H1 (cell line): ENCODE measurements around the gene XIAP. TPM values are rescaled to one million over a fixed set of nuclear protein-coding genes. Genes with fewer than 3 reads are reported as not detected.

Experiments used
- CTCF ChIA-PET: fragments of 300-600 bp; sonication (Branson Sonifier 250); formaldehyde crosslinking; loops from one replicate; lab custom pipeline; 2021; ENCODE audit not compliant: partially characterized antibody; lab: Charles Lee
- POLR2A ChIA-PET: fragments of 300-600 bp; sonication (Branson Sonifier 250); formaldehyde crosslinking; loops from one replicate; lab custom pipeline; 2021; ENCODE audit warnings: inconsistent platforms; ENCODE audit not compliant: partially characterized antibody; lab: Charles Lee
- DNase-seq, 2 experiments: peaks; one replicate each; pipeline versions ENCODE4 v3.0.0 to v3.0.0-alpha.2; 2010 to 2022; ENCODE audit warnings: low spot score in 2 of 2, low read depth in 1 of 2, mixed read lengths in 1 of 2
- FAIRE-seq: peaks from 2 replicates; lab custom pipeline; 2011; peaks lifted over from hg19 to GRCh38; lab: Jason Lieb, UNC
- H2AFZ ChIP-seq: 2 replicates; pipeline ENCODE4 v1.8.1; 2012; ENCODE audit warnings: low read length, inconsistent platforms
- H2AK5ac ChIP-seq: 2 replicates; pipeline ENCODE4 v1.6.1; 2013; ENCODE audit warnings: low read depth, low read length
- H2BK120ac ChIP-seq: replicated peaks from 2 replicates; pipeline ENCODE3; 2013; ENCODE audit warnings: low read depth, low read length, inconsistent platforms
- H2BK12ac ChIP-seq: 2 replicates; pipeline ENCODE4 v1.6.1; 2013; ENCODE audit warnings: low read depth, low read length
- H2BK15ac ChIP-seq: 2 replicates; pipeline ENCODE4 v1.6.1; 2013; ENCODE audit warnings: low read length
- H2BK20ac ChIP-seq: 2 replicates; pipeline ENCODE4 v1.6.1; 2013; ENCODE audit warnings: low read length
- H2BK5ac ChIP-seq: 2 replicates; pipeline ENCODE4 v1.6.1; 2013; ENCODE audit warnings: low read depth, low read length
- H3K14ac ChIP-seq: 2 replicates; pipeline ENCODE4 v1.6.1; 2013; ENCODE audit warnings: inconsistent platforms; ENCODE audit not compliant: insufficient read length
- H3K18ac ChIP-seq: 2 replicates; pipeline ENCODE4 v1.6.1; 2013; ENCODE audit warnings: low read length; ENCODE audit errors: extremely low read depth
- H3K23ac ChIP-seq: 2 replicates; pipeline ENCODE4 v1.6.1; 2013; ENCODE audit warnings: inconsistent platforms; ENCODE audit not compliant: insufficient read length
- H3K23me2 ChIP-seq: 2 replicates; pipeline ENCODE4 v1.6.1; 2013; ENCODE audit warnings: low read depth, low read length
- H3K27ac ChIP-seq: 2 replicates; pipeline ENCODE4 v1.6.1; 2011; ENCODE audit warnings: low read depth, low read length, inconsistent platforms
- H3K27me3 ChIP-seq, 4 experiments: replicated peaks in 1 of 4; 1 replicate in 1 of 4; 2 replicates in 3 of 4; pipeline versions ENCODE4 v1.6.1 to v1.8.1; 2011 to 2013; ENCODE audit warnings: low read length in 3 of 4, mild to moderate bottlenecking in 3 of 4, inconsistent platforms in 2 of 4, mixed read lengths in 2 of 4, moderate library complexity in 1 of 4; ENCODE audit not compliant: control insufficient read depth in 3 of 4, insufficient read depth in 3 of 4; ENCODE audit errors: extremely low read depth in 1 of 4
- H3K36me3 ChIP-seq, 4 experiments: 2 replicates each; pipeline versions ENCODE4 v1.6.1 to v1.8.1; 2011 to 2013; ENCODE audit warnings: mild to moderate bottlenecking in 4 of 4, low read length in 3 of 4, moderate library complexity in 2 of 4, control low read depth in 1 of 4, inconsistent platforms in 1 of 4; ENCODE audit not compliant: insufficient read depth in 4 of 4, control insufficient read depth in 2 of 4
- H3K4ac ChIP-seq: replicated peaks from 2 replicates; pipeline ENCODE3; 2013; ENCODE audit warnings: low read length, low read depth, mixed read lengths, inconsistent platforms; ENCODE audit not compliant: insufficient read length
- H3K4me1 ChIP-seq, 4 experiments: replicated peaks in 1 of 4; 1 replicate in 1 of 4; 2 replicates in 3 of 4; pipeline versions ENCODE4 v1.6.1 to v1.8.1; 2011 to 2013; ENCODE audit warnings: low read length in 3 of 4, inconsistent platforms in 2 of 4, mixed read lengths in 1 of 4; ENCODE audit not compliant: insufficient read depth in 4 of 4, control insufficient read depth in 3 of 4
- H3K4me2 ChIP-seq, 2 experiments: 2 replicates each; pipeline versions ENCODE4 v1.6.1 to v1.8.1; 2011 to 2013; ENCODE audit warnings: low read depth in 2 of 2, low read length in 2 of 2, control low read depth in 1 of 2, inconsistent platforms in 1 of 2, mild to moderate bottlenecking in 1 of 2; ENCODE audit not compliant: insufficient read depth in 1 of 2
- H3K4me3 ChIP-seq, 4 experiments: fragments of 200-600, 300-600 bp in 1 of 4; sonication (generic), shearing (Covaris generic), sonication (Bioruptor Twin) in 1 of 4; 2 replicates each; pipeline versions ENCODE4 v1.5.1 to v1.8.1; 2011 to 2016; ENCODE audit warnings: low read length in 4 of 4, low read depth in 3 of 4, control low read depth in 2 of 4, inconsistent platforms in 2 of 4, mild to moderate bottlenecking in 2 of 4, mixed read lengths in 1 of 4, moderate library complexity in 1 of 4; ENCODE audit not compliant: insufficient read depth in 2 of 4; ENCODE audit errors: extremely low read depth in 1 of 4
- H3K56ac ChIP-seq: replicated peaks from 2 replicates; pipeline ENCODE3; 2013; ENCODE audit warnings: low read depth, mild to moderate bottlenecking, mixed read lengths, low read length, inconsistent platforms; ENCODE audit not compliant: insufficient read length
- H3K79me1 ChIP-seq: 2 replicates; pipeline ENCODE4 v1.6.1; 2013; ENCODE audit warnings: low read depth, low read length, control low read depth
- H3K79me2 ChIP-seq, 2 experiments: 2 replicates each; pipeline versions ENCODE4 v1.6.1 to v1.8.1; 2012 to 2013; ENCODE audit warnings: low read length in 2 of 2, mild to moderate bottlenecking in 2 of 2, inconsistent platforms in 1 of 2; ENCODE audit not compliant: insufficient read depth in 2 of 2, control insufficient read depth in 1 of 2
- H3K9ac ChIP-seq, 4 experiments: replicated peaks in 1 of 4; 1 replicate in 1 of 4; 2 replicates in 3 of 4; pipeline versions ENCODE4 v1.6.1 to v1.8.1; 2011 to 2013; ENCODE audit warnings: low read depth in 3 of 4, low read length in 3 of 4, control low read depth in 2 of 4, mild to moderate bottlenecking in 2 of 4, moderate library complexity in 2 of 4, inconsistent platforms in 1 of 4; ENCODE audit errors: extremely low read depth in 1 of 4
- H3K9me3 ChIP-seq, 2 experiments: 2 replicates each; pipeline versions ENCODE4 v1.6.1 to v1.8.1; 2012 to 2013; ENCODE audit warnings: mild to moderate bottlenecking in 2 of 2, moderate library complexity in 2 of 2, control low read depth in 1 of 2, inconsistent platforms in 1 of 2, low read depth in 1 of 2, low read length in 1 of 2, mixed read lengths in 1 of 2; ENCODE audit not compliant: insufficient read depth in 2 of 2
- H4K20me1 ChIP-seq, 2 experiments: replicated peaks in 1 of 2; 2 replicates each; pipeline versions ENCODE3 to v1.8.1; 2011 to 2013; ENCODE audit warnings: inconsistent platforms in 2 of 2, low read length in 2 of 2, mild to moderate bottlenecking in 1 of 2; ENCODE audit not compliant: insufficient read depth in 2 of 2, control insufficient read depth in 1 of 2
- H4K5ac ChIP-seq: 2 replicates; pipeline ENCODE4 v1.6.1; 2013; ENCODE audit warnings: low read length, low read depth, mixed read lengths, inconsistent platforms; ENCODE audit not compliant: insufficient read length
- H4K8ac ChIP-seq: 2 replicates; pipeline ENCODE4 v1.8.0; 2013; ENCODE audit warnings: mild to moderate bottlenecking, moderate library complexity, low read length, inconsistent platforms; ENCODE audit not compliant: insufficient read depth; ENCODE audit errors: extremely low read depth
- H4K91ac ChIP-seq: replicated peaks from 2 replicates; pipeline ENCODE3; 2013; ENCODE audit warnings: low read length, mixed read lengths, inconsistent platforms; ENCODE audit not compliant: insufficient read length
- ASH2L ChIP-seq: fragments of 200-600, 300-600 bp; sonication (generic); IDR thresholded peaks from one replicate; pipeline ENCODE4 v1.7.1; 2017; ENCODE audit warnings: low read length
- KDM5A ChIP-seq: fragments of 200-600 bp; IDR thresholded peaks from 2 replicates; pipeline ENCODE4 v1.7.1; 2012; ENCODE audit warnings: mild to moderate bottlenecking, low read length, inconsistent platforms, mixed read lengths
- SP1 ChIP-seq: IDR thresholded peaks from 2 replicates; pipeline ENCODE4 v1.6.1; 2011; ENCODE audit warnings: low read depth, low read length
- SRF ChIP-seq: IDR thresholded peaks from 2 replicates; pipeline ENCODE4 v1.6.1; 2011; ENCODE audit warnings: mild to moderate bottlenecking, low read depth, low read length, moderate library complexity
- polyA plus RNA-seq, 7 experiments: library from polyadenylated mRNA; depleted of rRNA in 3 of 7; stranded (reverse) in 5 of 7; unstranded in 2 of 7; fragments of >200 nt in 5 of 7; fragments of 200-250 nt in 2 of 7; gene quantifications; 1 replicate in 5 of 7; 2 replicates in 1 of 7; 4 replicates in 1 of 7; pipeline versions ENCODE4 v1.2.1 to v1.2.3, GENCODE V29; 2011 to 2013; ENCODE audit warnings: missing spikeins in 2 of 7, mixed read lengths in 2 of 7
- total RNA-seq: library from RNA; stranded (reverse); fragmentation: NEBNext Ultra II Directional; extraction: Animal tissue kit (Norgen Biotek cat#: 25700); gene quantifications from 2 replicates; pipeline ENCODE4 v1.2.1, GENCODE V29; 2021

The XIAP gene
- total and polyA plus RNA-seq, 2 of the 8 experiments (the other 6 are each of a cell fraction or from before 2014, with no cell fraction given), result 5.9 to 44.7 TPM

DNA sequence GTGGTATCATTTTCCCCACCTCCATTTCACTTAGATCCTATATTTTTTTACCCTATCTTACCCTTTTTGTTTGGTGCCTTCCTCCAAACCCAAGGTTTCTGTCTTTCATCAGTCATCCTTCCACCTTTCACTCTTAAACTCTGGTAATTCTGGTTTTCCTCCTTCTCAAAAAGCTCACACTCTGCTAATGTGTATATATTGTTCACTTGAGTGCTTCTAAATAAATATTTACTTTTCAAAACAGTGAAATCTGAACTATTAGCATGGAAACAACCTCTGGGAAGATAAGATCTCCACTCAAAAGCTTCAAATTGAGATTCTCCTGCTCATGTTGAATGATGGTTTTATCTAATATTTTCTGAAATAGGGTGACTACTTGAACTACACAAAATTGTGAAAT, 21.5 kb downstream of the XIAP start:
- Histone ChIP-seq H3K23me2 (no peaks in the 10 kb centered on the region), H4K5ac (no peak overlapping the region), H3K14ac (no peak overlapping the region), H4K20me1 (no peaks in the 10 kb centered on the region), H3K79me2 (0 out of 4 replicates have a peak, but pooled peaks cover 0 to 2% of the 10 kb centered on the region in 2 experiments), H2BK15ac (no peak overlapping the region), H3K9me3 (no peaks in the 10 kb centered on the region), H3K4ac (no peak overlapping the region), H4K8ac (no peak overlapping the region), H2BK20ac (no peak overlapping the region), H3K18ac (no peak overlapping the region), H3K36me3 (peaks cover 0 to 6% (median 2%) of the 10 kb centered on the region in 4 experiments; a peak in 3 of 8 replicates), H3K56ac (no peak overlapping the region), H2BK12ac (no peak overlapping the region), H3K4me3 (no peak overlapping the region), H2AK5ac (no peak overlapping the region), H3K9ac (no peak overlapping the region), H3K4me2 (no peak overlapping the region), H3K23ac (no peak overlapping the region), H3K79me1 (no peaks in the 10 kb centered on the region), H2BK120ac (no peak overlapping the region), H3K27me3 (no peaks in the 10 kb centered on the region), H3K27ac (no peak overlapping the region), H3K4me1 (no peaks in the 10 kb centered on the region), H4K91ac (no peak overlapping the region), H2AFZ (no peak overlapping the region), H2BK5ac (no peak overlapping the region)
- ChIA-PET CTCF (interaction anchor here (0.6 to 1.5 kb wide), 2 partner anchors 49 to 502 kb away, joined by 3 to 9 read pairs; no protein-coding TSS in a partner anchor), POLR2A (interaction anchor here (0.6 to 0.7 kb wide), 2 partner anchors 10 to 101 kb away, joined by 4 to 6 read pairs; no protein-coding TSS in a partner anchor)
- DNase-seq (no peak), FAIRE-seq (no peak)
- TF ChIP-seq ASH2L, result no peak
- no peak for TF ChIP-seq KDM5A
- no peak for TF ChIP-seq SRF
- no peak for TF ChIP-seq SP1
